GM18870 (cell line): ENCODE data around the gene GNAL.
"Not testable (repeated sequence)": the region's sequence is repeated elsewhere in the genome, so short reads cannot be mapped to it uniquely, and the experiment has no call there.

Source experiments
- ATAC-seq: cut with Tn5 transposase; IDR thresholded peaks from one replicate; pipeline ENCODE4 v1.9.1; 2021; ENCODE audit warnings: moderate library complexity; ENCODE audit not compliant: unreplicated experiment

GNAL gene

GRCh38 chr18:11668441-11669169 lies 20.5 kb upstream of the GNAL start:
- no peak for ATAC-seq

- ATAC-seq: no peak
Observed at GRCh38 chr18:11669271-11669947, 19.7 kb upstream of the GNAL start.

DNA sequence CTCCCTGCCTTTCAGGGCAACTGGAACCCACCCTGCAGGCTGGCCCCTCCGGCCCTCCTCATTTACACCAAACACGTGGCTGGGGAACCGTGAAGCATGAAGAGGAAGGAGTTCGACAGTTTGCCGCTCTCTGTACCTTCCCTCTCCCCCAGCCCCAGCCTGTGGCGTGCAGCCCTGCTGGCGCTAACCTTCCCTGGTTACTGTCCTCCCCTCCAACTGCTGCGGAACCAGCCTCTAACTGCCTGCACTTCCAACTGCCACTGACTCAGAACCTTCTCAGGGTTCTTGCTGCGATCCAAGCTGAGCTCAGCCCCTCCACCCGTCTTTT lies 19.2 kb upstream of the GNAL start:
- no peak for ATAC-seq

- no peak for ATAC-seq
Observed at GRCh38 chr18:11671156-11671555, 17.9 kb upstream of the GNAL start.

GRCh38 chr18:11672198-11672597 lies 16.9 kb upstream of the GNAL start:
- no peak for ATAC-seq

GRCh38 chr18:11672846-11673454 lies 16.1 kb upstream of the GNAL start:
- ATAC-seq: no peak

DNA sequence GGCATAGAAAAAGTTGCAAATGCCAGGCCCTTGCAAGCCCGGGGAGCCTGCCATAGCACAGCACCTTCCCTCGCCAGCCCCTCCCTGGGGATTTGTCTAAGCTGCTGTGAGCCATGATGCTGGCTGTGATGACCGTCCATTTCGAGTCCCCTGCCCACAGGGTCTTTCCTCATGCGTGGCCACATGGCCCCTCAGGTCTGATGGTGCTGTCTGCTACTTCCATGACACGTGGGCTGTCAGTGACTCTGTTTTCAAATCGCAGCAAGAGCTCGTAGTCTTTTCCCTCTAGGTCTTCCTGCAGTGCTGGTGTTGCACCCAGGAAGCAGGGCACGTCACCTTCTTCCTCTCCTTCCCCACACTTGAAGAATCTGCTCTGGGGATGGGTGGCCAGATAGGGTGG lies 15.5 kb upstream of the GNAL start:
- ATAC-seq: no peak

- ATAC-seq: no peak
Observed at GRCh38 chr18:11674119-11674518, 14.9 kb upstream of the GNAL start.

DNA sequence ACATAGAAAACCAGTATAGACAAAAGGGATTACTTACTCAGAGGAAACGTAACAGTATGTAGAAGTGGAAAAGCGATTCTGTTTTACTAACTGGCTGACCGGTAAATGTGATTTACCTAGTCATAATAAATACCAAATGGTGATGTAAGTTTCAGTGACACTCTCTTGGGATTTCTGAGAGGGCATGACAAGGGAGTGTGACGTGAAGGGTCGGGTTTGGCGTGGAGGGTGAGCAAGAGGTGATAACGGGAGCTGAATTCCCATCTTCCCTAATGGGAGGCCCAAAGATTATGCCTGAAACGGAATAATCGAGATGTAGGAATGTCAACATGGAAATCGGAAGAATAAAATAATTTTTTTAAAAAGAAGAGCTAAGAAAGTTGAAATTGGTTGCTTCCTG lies 12.7 kb upstream of the GNAL start:
- ATAC-seq: no peak

DNA sequence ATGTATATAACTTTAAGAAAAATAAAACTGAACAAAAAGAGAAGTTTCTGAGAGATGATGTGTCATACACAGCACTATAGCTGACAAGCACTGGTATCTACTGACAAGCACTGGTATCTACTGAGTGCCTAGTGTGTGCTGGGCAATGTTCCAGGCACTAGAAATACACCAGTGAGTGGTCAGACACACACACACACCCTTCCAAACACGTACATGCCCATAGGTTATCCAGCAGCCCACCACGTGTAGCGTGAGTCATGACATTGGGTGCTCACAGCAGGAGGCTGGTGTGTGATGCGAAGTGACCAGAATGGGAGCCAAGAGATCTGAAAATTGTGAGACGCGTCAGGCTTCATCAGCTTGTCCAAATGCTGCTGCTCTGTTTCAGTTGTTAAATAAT lies 12.2 kb upstream of the GNAL start:
- ATAC-seq: no peak

- no peak for ATAC-seq
Observed at GRCh38 chr18:11678211-11678610, 10.9 kb upstream of the GNAL start.

- ATAC-seq: no peak
Observed at GRCh38 chr18:11689669-11690565, 853 bp downstream of the GNAL start.

DNA sequence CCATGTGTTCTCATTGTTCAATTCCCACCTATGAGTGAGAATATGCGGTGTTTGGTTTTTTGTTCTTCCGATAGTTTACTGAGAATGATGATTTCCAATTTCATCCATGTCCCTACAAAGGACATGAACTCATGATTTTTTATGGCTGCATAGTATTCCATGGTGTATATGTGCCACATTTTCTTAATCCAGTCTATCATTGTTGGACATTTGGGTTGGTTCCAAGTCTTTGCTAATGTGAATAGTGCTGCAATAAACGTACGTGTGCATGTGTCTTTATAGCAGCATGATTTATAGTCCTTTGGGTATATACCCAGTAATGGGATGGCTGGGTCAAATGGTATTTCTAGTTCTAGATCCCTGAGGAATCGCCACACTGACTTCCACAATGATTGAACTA lies 1.6 kb downstream of the GNAL start:
- ATAC-seq: not testable (repeated sequence)

- no peak for ATAC-seq
Observed at GRCh38 chr18:11695736-11696135, 6.7 kb downstream of the GNAL start.

DNA sequence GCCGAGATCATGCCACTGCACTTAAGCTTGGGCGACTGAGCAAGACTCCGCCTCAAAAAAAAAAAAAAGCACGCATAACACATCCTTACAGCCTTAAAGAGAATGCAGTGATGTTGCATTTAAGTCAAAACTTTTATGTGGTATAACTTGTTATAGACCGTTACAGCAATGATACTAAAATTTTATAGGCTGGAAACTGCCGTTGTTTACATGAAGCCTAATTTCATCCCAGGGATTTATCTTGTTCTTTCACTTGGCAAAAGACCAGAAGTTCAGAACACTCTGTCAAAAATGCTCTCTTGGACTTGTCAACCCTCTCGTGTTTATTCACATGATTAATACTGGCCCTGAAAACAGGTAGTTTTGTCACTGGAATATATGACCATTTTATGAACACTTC lies 7.4 kb downstream of the GNAL start:
- ATAC-seq: no peak

- no peak for ATAC-seq
Observed at GRCh38 chr18:11700876-11701275, 11.8 kb downstream of the GNAL start.

DNA sequence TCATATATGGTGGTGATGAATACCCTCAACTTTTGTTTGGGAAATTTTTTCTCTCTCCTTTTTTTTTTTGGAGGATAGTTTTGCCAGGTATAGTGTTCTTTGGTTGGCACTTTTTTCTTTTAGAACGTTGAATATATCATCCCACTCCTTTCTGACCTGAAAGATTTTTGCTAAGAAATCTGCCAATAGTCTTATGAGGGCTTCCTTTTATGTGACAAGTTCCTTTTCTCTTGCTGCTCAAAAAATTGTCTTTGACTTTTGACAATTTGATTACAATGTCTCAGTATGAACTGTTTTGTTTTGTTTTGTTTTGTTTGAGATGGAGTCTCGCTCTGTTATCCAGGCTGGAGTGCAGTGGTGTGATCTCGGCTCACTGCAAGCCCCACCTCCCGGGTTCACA lies 21.5 kb downstream of the GNAL start:
- ATAC-seq: no peak

DNA sequence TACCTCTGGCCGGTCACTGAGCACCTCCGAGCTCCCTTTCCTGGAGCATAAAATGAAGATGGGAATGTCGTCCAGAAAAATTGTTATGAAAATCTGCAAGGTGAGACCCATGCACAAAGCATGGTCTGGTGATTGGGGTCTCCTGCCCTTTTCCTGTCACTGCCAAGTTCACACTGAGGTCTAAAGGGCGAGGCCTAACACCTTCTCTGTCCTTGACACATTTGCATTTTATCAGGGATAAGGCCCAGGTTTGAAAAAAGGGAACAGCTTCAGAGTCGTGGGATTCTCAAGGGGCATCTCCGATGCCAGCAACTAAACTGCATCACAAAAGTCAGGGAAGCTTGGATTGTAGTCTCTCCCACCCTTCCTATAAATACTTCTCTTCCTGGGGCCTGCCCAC lies 24.7 kb downstream of the GNAL start:
- no peak for ATAC-seq

GRCh38 chr18:11714244-11714918 lies 25.3 kb downstream of the GNAL start:
- no peak for ATAC-seq

DNA sequence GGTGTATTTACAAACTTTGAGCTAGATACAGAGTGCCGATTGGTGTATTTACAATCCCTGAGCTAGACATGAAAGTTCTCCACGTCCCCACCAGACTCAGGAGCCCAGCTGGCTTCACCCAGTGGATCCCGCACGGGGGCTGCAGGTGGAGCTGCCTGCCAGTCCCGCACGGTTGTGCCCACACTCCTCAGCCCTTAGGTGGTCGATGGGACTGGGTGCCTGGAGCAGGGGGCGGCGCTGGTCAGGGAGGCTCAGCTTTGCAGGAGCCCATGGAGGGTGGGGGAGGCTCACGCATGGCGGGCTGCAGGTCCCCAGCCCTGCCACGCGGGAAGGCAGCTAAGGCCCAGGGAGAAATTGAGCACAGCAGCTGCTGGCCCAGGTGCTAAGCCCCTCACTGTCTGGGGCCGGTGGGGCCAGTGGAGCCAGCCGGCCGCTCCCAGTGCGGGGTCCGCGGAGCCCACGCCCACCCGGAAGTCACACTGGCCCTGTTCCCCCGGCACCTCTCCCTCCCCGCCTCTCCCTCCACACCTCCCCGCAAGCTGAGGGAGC lies 27.8 kb downstream of the GNAL start:
- not testable (repeated sequence) for ATAC-seq

GRCh38 chr18:11719050-11719449 lies 30.0 kb downstream of the GNAL start:
- no peak for ATAC-seq
